Fibroblast of lung (primary cell): ENCODE data around the gene HS1BP3.

ENCODE experiments used
- CTCF ChIP-seq, 2 donors: IDR thresholded peaks in 1 of 2; conservative IDR thresholded peaks in 1 of 2; 1 replicate in 1 of 2; 2 replicates in 1 of 2; pipeline ENCODE4 v1.5.1; 2011 to 2012; ENCODE audit warnings: low read length in 2 of 2, control low read depth in 1 of 2, inconsistent platforms in 1 of 2, low read depth in 1 of 2, mild to moderate bottlenecking in 1 of 2
- EZH2 ChIP-seq: IDR thresholded peaks from 2 replicates; pipeline ENCODE4 v1.5.1; 2012; ENCODE audit warnings: low read length, control low read depth, mild to moderate bottlenecking; ENCODE audit errors: missing control alignments

GRCh38 chr2:20634507-20635112 is 16.3 kb downstream of the HS1BP3 start:
- TF ChIP-seq CTCF (conservative IDR thresholded peaks at IDR 0.05 in 1 of 2, IDR thresholded peaks at IDR 0.05 in 1 of 2; ENCODE audit: low read depth in 1 of 2, low read length in 2 of 2) = no peak
- no peak for TF ChIP-seq EZH2
